ENCODE results near the gene LYRM4.

Gene LYRM4

DNA sequence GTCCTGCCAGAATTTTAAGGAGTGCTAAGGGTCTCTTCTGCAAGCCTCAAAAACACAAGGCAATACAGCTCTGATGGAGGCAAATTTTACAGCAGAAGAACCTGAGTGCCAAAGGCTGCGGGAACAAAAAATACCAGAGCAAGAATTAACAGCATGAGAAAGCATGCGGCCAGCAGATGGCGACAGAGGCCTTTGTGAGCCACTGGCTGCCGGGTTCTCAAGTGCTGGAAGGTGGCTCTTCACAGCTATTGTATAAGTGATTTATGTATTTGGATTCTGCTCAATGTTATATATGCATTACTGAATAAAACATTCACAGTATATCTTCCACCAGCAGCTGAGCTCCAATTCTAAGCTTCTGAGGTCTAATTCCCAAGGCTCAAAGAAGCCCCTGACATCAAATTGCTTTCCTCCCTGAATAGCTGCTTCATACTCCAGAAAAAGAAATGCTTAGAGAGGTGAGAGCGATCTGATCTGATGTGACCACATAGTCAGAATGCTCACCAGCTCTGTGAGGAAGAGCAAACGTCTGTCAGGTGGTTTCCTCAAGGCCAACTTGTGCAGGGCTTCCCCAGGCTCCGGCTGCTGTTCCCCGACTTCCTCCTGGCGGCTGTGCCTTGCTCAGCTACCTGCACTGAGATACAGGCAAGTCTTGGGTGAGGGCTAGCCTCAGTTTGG lies 117.0 kb downstream of the LYRM4 start:
- peak; percentile 85 for TF ChIP-seq CTCF (conservative IDR thresholded peaks at IDR 0.05; ENCODE audit: low read depth, low read length)
- no peak overlapping the region for H3K4me3 ChIP-seq (ENCODE audit: low read length)

DNA sequence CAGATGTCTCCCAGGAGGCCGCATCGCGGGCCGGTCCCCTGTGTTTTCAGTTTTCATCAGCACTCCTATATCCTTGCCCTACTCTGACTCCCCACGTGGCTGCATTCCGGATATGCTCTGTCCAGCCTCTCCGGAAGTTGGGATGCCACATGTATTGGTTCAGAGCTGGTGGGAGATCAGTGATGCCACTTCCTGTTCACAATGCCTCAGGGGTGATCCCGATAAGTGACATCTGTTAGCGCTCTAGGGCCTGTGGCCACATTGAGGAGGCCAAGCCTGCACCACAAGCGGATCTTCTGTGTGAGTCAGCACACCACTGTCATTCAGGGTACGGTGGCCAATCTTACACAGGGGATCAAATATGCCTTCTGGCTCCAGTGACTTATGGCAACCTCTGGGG lies 117.8 kb downstream of the LYRM4 start:
- TF ChIP-seq CTCF (conservative IDR thresholded peaks at IDR 0.05; ENCODE audit: low read depth, low read length): no peak
- H3K4me3 ChIP-seq (ENCODE audit: low read length): no peak overlapping the region
- no peak for DNase-seq (ENCODE audit: low read depth)

More for the DNA sequence above, 117.0 kb downstream of the LYRM4 start:
- no peak for DNase-seq (ENCODE audit: low read depth)

DNA sequence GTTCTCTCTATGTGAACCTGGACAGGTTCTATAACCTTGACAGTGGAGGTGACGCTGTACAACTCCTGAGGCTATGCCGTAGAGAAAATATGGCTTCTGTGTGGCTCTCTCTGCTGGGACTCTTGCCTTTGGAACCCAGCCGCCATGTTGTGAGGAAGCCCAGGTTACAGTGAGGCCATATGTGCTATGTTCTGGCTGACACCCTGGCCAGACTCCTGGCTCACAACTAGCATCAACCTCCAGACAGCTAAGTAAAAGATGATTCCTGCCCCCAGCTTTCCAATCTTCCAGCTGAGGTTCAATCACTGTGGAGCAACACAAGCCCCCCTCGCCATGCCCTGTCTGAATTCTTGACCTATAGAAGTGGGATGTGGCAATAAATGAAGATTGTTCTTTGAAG lies 118.6 kb downstream of the LYRM4 start:
- no peak overlapping the region for H3K4me3 ChIP-seq (ENCODE audit: low read length)
- DNase-seq (ENCODE audit: low read depth): no peak
- no peak for TF ChIP-seq CTCF (conservative IDR thresholded peaks at IDR 0.05; ENCODE audit: low read depth, low read length)

- TF ChIP-seq CTCF (conservative IDR thresholded peaks at IDR 0.05; ENCODE audit: low read depth, low read length): no peak
- H3K4me3 ChIP-seq (ENCODE audit: low read length): no peak overlapping the region
- no peak for DNase-seq (ENCODE audit: low read depth)
Measured at GRCh38 chr6:5141046-5141445, 119.7 kb downstream of the LYRM4 start.

DNA sequence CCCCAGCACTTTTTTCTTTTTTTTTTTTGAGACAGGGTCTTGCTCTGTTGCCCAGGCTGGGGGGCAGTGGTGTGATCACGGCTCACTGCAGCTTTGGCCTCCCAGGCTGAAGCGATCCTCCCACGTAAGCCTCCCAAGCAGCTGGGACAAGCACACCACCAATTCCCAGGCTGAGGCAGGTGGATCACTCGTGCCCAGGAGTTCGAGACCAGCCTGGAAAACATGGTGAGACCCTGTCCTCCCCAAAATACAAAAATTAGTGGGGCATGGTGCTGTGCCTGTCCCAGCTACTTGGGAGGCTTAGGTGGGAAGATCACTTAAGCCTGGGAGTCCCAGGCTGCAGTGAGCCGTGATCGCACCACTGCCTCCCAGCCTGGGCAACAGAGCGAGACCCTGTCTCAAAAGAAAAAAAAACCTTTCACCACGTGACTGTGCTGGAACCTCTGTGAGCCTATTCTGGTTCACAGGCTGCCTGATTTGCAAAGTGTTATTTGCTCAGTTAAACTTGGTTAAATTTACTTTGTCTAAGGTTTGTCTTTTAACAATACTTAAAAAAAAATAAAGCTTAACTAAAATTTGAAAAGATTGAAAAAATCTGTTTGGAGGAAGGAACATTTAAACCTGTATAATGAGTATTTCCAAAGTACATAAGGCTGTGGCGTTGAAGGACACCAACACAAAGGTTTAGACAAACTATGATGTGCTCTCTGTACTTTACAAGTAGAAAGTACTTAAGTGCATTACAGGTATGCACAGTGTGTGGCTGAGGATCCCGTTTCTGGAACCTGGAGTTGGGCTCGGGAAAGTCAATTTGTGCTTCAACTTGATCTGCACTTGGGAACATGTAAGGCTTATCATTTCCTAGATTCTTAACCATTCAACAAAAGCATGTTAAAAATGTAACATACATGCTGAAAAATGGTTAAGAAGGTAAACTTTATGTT lies 120.7 kb downstream of the LYRM4 start:
- H3K4me3 ChIP-seq (ENCODE audit: low read length): no peak overlapping the region
- DNase-seq (ENCODE audit: low read depth): no peak

DNA sequence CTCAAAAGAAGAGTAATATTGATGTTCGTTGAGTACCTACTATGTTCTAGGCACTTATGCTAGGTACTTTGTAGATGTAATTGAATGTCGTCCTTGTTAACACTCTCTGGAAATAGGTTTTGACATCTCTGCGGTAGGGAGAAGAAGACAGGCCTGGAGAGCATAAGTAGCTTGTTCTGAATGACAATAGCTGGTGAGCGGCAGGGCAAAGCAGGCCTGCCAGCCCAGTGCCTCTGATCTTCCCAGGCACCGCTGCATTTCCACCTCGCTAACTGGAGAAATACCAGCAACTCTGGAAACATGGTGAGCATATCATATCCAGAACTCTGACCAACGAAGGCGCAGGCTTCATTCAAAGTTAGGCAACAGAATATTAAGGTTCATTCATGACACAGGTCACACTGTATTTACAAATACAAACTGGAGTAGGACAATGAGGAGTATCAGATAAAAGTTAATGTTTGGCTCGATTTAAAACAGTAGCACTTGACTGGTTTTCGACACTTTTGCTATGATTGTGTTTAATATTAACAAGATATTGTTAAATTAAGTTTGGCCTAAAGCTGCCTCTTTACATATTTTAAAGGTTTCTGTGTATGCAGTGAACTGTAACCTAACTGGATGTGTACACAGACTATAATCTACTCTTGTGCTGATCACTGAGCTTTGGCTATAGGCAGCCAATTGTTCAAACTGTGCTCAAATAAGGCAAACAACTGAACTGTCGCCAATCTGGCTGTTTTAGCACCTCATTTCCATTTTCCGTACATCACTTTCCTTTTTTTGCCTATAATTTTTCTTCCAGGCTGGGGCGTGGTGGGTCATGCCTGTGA lies 121.5 kb downstream of the LYRM4 start:
- no peak for TF ChIP-seq CTCF (conservative IDR thresholded peaks at IDR 0.05; ENCODE audit: low read depth, low read length)
- no peak overlapping the region for H3K4me3 ChIP-seq (ENCODE audit: low read length)
- DNase-seq (ENCODE audit: low read depth): no peak

More for the DNA sequence above, 120.7 kb downstream of the LYRM4 start:
- no peak for TF ChIP-seq CTCF (conservative IDR thresholded peaks at IDR 0.05; ENCODE audit: low read depth, low read length)
